BJ (cell line): ENCODE data around the gene COL5A2. TPM values are rescaled to one million over a fixed set of nuclear protein-coding genes. Genes with fewer than 3 reads are reported as not detected.
A peak's percentile ranks its signal among the peaks of the same experiment; 100 is the strongest.

Source experiments
- CTCF ChIA-PET: fragments of 350-600 bp; formaldehyde crosslinking; extraction: SDS; loops from one replicate; lab custom pipeline; 2021; ENCODE audit warnings: antibody characterized with exemption, inconsistent platforms; lab: Yijun Ruan, JAX
- POLR2A ChIA-PET: fragments of 300-600 bp; sonication (Branson Sonifier 250); formaldehyde crosslinking; extraction: SDS; loops from one replicate; lab custom pipeline; 2021; ENCODE audit warnings: antibody characterized with exemption; lab: Charles Lee
- DNase-seq: peaks from one replicate; pipeline ENCODE4 v3.0.0-alpha.2; 2011; ENCODE audit warnings: low read depth
- H3K27me3 ChIP-seq: 2 replicates; pipeline ENCODE4 v1.6.0; 2011; ENCODE audit warnings: low read length; ENCODE audit not compliant: control insufficient read depth, insufficient read depth
- H3K36me3 ChIP-seq: 2 replicates; pipeline ENCODE4 v1.5.1; 2011; ENCODE audit warnings: low read length; ENCODE audit not compliant: control insufficient read depth, insufficient read depth
- H3K4me3 ChIP-seq: 2 replicates; pipeline ENCODE4 v1.5.1; 2011; ENCODE audit warnings: low read depth, mild to moderate bottlenecking, control low read depth, low read length
- polyA plus RNA-seq: library from polyadenylated mRNA; depleted of rRNA; stranded (reverse); fragments of >200 nt; gene quantifications from 2 replicates; pipeline ENCODE4 v1.2.3, GENCODE V29; 2011
- TF ChIP-seq, protein P1 (sequence below): IDR thresholded peaks from 2 replicates; pipeline ENCODE4 v1.5.1; 2011; ENCODE audit warnings: low read depth, mild to moderate bottlenecking, control low read depth, inconsistent platforms, low read length, moderate library complexity; ENCODE audit not compliant: insufficient read depth

The COL5A2 gene
- polyA plus RNA-seq, 1 experiment, result 351 TPM

GRCh38 chr2:189010536-189010935, 169.0 kb downstream of the COL5A2 start:
- Histone ChIP-seq H3K4me3 (no peak overlapping the region), H3K27me3 (no peaks in the 10 kb centered on the region), H3K36me3 (peaks cover 16% of the 10 kb centered on the region)
- DNase-seq, result no peak
- TF ChIP-seq, protein P1, sequence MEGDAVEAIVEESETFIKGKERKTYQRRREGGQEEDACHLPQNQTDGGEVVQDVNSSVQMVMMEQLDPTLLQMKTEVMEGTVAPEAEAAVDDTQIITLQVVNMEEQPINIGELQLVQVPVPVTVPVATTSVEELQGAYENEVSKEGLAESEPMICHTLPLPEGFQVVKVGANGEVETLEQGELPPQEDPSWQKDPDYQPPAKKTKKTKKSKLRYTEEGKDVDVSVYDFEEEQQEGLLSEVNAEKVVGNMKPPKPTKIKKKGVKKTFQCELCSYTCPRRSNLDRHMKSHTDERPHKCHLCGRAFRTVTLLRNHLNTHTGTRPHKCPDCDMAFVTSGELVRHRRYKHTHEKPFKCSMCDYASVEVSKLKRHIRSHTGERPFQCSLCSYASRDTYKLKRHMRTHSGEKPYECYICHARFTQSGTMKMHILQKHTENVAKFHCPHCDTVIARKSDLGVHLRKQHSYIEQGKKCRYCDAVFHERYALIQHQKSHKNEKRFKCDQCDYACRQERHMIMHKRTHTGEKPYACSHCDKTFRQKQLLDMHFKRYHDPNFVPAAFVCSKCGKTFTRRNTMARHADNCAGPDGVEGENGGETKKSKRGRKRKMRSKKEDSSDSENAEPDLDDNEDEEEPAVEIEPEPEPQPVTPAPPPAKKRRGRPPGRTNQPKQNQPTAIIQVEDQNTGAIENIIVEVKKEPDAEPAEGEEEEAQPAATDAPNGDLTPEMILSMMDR, result no peak
- ChIA-PET CTCF (no interaction called here), POLR2A (no interaction called here)

- Histone ChIP-seq H3K27me3 (no peaks in the 10 kb centered on the region), H3K4me3 (no peak overlapping the region), H3K36me3 (peaks cover 23% of the 10 kb centered on the region)
- DNase-seq, result no peak
- POLR2A ChIA-PET, result no interaction called here
- CTCF ChIA-PET, result no interaction called here
- TF ChIP-seq, protein P1, result no peak
Measured at GRCh38 chr2:189008555-189009262, 170.9 kb downstream of the COL5A2 start.

DNA sequence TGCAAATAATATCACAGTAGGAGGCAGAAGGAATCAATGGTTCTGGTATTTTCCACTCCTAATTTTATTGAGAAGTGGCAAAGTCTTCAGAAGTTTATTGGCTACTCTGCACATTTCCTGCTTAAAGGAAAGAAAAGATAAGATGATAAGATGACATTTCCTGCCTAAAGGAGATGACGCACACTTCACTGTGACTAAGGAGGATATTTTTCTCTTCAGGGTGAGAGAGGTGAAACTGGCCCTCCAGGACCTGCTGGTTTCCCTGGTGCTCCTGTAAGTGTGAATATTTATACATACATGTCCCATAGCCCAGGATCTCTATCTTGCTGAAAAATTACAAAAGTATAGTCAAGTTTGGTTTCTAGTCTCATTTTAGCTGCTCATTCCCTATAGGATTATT, 177.5 kb downstream of the COL5A2 start:
- Histone ChIP-seq H3K4me3 (no peak overlapping the region), H3K36me3 (peaks cover 29% of the 10 kb centered on the region), H3K27me3 (no peaks in the 10 kb centered on the region)
- DNase-seq, result peak; percentile 51
- ChIA-PET POLR2A (no interaction called here), CTCF (interaction anchor here (0.5 kb wide), 1 partner anchor 59 kb away, joined by 3 read pairs; no protein-coding TSS in a partner anchor)
- TF ChIP-seq, protein P1, result no peak

DNA sequence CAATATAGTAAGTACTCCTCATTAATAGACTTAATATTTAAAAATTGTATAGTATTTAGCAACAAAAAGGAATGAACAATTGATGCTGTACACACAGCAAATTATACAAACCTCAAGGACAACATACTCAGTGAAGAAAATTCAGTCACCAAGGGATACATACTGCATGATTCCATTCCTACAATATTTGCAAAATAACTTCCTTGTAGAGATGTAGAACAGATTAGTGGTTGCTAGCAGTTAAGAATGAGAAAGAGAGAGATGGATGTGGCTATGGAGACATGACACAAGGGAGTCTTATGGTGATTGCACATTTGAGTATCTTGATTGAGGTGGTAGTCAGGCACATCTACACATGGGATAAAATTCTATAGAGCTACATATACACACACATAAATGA, 179.3 kb downstream of the COL5A2 start:
- no peak for DNase-seq
- Histone ChIP-seq H3K27me3 (no peaks in the 10 kb centered on the region), H3K36me3 (peaks cover 29% of the 10 kb centered on the region), H3K4me3 (no peak overlapping the region)
- POLR2A ChIA-PET, result no interaction called here
- CTCF ChIA-PET, result no interaction called here
- TF ChIP-seq, protein P1, result no peak

DNA sequence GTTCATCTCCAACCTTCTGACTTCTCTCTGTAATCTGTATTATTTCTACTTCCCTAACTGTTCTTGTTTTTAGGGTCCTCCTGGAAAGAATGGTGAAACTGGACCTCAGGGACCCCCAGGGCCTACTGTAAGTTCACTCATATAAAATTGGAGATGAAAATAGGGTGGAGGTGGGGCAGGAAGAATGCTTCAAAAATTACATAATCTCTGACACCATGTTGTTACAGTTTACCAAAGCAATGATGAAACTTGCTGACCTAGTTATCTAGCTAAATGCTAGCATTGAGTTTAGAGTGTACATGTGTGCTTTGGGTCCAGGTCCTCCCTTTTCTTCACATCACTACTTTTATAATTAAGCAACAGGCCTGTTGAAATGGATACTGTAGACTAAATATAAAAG, 182.3 kb downstream of the COL5A2 start:
- Histone ChIP-seq H3K36me3 (peaks cover 28% of the 10 kb centered on the region), H3K4me3 (no peak overlapping the region), H3K27me3 (no peaks in the 10 kb centered on the region)
- no peak for DNase-seq
- CTCF ChIA-PET, result interaction anchor here (1.0 kb wide), 2 partner anchors 8 to 28 kb away, joined by 3 to 4 read pairs; no protein-coding TSS in a partner anchor
- TF ChIP-seq, protein P1, result no peak
- POLR2A ChIA-PET, result no interaction called here
